Measurements from ENCODE around the gene C1orf115. TPM values are rescaled to one million over a fixed set of nuclear protein-coding genes. Genes with fewer than 3 reads are reported as not detected.

Gene C1orf115, protein sequence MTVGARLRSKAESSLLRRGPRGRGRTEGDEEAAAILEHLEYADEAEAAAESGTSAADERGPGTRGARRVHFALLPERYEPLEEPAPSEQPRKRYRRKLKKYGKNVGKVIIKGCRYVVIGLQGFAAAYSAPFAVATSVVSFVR
- 3.5 and 4.5 TPM in 2 replicates for total RNA-seq

DNA sequence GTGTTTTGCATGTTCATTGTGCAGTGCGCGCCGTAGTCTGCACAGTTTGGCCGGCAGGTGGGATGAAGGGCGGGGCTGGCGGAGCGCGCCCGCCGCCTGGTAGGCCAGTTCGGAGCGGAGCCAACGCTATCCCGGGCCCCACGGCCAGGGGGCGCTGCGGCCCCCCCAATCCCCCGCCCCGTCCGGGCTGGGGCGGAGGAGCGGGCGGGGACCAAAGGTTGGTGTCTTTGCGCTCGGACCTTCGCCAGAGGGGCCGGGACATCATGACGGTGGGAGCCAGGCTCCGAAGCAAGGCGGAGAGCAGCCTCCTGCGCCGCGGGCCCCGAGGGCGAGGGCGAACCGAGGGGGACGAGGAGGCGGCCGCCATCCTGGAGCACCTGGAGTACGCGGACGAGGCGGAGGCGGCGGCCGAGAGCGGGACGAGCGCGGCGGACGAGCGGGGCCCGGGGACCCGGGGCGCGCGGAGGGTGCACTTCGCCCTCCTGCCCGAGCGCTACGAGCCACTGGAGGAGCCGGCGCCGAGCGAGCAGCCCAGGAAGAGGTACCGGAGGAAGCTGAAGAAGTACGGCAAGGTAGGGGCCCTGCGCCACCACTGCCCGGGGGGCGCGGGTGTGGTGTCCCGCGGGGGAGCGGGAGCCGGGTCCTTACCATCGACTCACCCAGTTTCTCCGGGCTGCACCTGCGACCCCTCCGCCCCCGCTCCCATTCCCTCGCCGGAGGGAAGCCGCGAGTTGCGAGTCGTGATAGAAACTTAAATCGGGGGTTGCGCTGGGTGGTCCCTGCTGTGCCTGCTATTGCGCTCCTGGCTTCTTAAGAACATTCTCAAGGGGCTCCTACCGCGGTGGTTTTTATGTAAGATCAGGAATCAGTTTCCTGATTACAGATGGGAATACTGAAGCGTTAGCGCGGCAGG lies at the start of gene C1orf115:
C1orf115 (plus strand) TSS at position 224 of the 913 bp plus-strand sequence; CDS start at position 264, 40 bp downstream.
- TF ChIP-seq, protein P1, sequence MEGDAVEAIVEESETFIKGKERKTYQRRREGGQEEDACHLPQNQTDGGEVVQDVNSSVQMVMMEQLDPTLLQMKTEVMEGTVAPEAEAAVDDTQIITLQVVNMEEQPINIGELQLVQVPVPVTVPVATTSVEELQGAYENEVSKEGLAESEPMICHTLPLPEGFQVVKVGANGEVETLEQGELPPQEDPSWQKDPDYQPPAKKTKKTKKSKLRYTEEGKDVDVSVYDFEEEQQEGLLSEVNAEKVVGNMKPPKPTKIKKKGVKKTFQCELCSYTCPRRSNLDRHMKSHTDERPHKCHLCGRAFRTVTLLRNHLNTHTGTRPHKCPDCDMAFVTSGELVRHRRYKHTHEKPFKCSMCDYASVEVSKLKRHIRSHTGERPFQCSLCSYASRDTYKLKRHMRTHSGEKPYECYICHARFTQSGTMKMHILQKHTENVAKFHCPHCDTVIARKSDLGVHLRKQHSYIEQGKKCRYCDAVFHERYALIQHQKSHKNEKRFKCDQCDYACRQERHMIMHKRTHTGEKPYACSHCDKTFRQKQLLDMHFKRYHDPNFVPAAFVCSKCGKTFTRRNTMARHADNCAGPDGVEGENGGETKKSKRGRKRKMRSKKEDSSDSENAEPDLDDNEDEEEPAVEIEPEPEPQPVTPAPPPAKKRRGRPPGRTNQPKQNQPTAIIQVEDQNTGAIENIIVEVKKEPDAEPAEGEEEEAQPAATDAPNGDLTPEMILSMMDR (IDR thresholded peaks at IDR 0.05; ENCODE audit: insufficient read depth, low read depth, low read length), result peak; percentile 91
- peak; percentile 31 for DNase-seq (ENCODE audit: low read depth)
- H3K4me3 ChIP-seq (ENCODE audit: low read depth, low read length), result peak within 1 kb of the TSS; percentile 60

DNA sequence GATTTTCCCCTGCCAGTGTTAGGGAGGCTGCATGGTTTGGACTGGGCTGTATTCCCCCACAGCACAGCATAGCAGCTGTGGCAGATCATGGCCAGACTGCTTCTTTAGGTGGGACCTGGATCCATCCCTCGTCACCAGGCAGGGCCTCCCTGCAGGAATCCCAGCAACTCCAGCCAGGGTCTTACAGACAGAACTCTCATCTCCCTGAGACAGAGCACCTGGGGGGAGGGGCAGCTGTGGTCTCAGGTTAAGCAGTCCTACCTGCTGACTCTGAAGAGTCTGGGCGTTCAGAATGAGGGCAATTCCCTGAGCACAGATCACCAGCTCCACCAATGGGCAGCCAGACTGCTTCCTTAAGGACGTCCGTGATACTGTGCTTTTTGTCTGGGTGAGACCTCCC lies 47.9 kb upstream of the C1orf115 start:
- DNase-seq (ENCODE audit: low read depth), result no peak
- H3K4me3 ChIP-seq (ENCODE audit: low read depth, low read length), result no peak overlapping the region
- TF ChIP-seq, protein P1 (IDR thresholded peaks at IDR 0.05; ENCODE audit: insufficient read depth, low read depth, low read length), result no peak

DNA sequence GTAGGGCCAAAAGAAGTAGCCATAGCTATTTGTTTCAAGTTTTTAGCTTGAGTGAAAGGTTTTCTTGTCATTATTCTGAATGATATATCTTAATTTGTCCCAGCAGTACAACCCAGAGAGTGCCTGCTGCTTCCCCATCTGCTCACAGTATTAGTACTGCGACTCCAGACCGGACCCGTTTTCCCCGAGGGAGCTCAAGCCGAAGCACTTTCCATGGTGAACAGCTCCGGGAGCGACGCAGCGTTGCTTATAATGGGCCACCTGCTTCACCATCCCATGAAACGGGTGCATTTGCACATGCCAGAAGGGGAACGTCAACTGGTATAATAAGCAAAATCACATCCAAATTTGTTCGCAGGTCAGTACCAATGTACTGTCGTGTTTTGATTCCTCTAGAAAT lies 37.2 kb upstream of the C1orf115 start:
- DNase-seq (ENCODE audit: low read depth), result no peak
- TF ChIP-seq, protein P1 (IDR thresholded peaks at IDR 0.05; ENCODE audit: insufficient read depth, low read depth, low read length), result no peak
- no peak overlapping the region for H3K4me3 ChIP-seq (ENCODE audit: low read depth, low read length)

DNA sequence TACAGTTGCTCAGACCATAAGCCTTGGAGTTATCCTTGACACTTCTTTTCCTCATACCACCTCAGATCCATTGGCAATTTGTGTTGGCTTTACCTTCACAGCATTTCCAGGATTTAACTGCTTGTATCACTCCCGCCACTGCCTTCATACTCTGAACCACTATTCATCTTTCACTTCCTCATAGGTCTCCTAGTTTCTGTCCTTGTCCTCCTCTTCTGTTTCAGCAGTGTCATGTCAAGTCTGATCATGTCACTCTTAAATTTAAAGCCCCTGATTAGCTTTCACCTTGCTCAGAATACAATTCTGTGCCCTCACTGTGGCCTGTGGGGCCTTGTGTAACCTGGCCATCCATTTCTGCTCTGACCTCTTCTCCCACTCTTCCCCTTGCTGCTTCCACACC lies 34.7 kb upstream of the C1orf115 start:
- TF ChIP-seq, protein P1 (IDR thresholded peaks at IDR 0.05; ENCODE audit: insufficient read depth, low read depth, low read length), result no peak
- no peak for DNase-seq (ENCODE audit: low read depth)
- H3K4me3 ChIP-seq (ENCODE audit: low read depth, low read length), result no peak overlapping the region

DNA sequence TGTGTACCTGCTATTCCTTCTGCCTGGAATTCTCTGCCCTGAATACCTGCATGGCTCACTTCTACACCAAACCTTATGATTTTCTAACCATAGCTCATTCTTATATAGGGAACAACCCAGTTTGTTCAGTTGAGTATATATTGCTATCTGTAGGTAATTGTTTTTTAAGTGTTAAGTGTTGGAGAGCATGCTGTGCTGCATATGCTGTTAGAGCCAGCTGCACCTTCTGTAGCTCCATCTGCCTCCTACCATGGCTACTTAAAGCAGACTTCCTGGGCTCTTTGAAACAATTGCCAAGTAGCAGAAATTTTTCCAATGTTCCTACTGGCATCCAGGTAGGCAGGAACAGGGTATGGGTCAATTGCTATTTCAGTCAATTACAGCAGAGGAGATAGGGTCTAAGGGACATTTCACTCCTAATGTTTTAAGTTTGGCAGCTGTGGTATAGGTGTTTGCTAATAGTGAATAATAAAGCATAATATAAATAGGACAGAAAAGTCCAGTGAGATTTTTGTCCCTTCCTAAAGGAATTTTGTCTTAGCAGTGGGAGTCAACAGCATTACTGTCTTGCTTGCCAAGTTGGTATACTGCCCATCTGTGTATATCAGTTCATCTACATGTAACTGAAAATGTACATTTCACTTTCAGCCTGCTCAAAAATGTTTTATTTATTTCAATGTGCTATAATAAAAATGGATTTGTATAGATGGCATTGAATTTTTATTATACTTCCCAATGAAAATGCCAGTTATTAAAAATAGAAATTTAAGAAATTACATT lies 34.0 kb upstream of the C1orf115 start:
- DNase-seq (ENCODE audit: low read depth), result no peak
- H3K4me3 ChIP-seq (ENCODE audit: low read depth, low read length), result no peak overlapping the region
- TF ChIP-seq, protein P1 (IDR thresholded peaks at IDR 0.05; ENCODE audit: insufficient read depth, low read depth, low read length), result no peak

DNA sequence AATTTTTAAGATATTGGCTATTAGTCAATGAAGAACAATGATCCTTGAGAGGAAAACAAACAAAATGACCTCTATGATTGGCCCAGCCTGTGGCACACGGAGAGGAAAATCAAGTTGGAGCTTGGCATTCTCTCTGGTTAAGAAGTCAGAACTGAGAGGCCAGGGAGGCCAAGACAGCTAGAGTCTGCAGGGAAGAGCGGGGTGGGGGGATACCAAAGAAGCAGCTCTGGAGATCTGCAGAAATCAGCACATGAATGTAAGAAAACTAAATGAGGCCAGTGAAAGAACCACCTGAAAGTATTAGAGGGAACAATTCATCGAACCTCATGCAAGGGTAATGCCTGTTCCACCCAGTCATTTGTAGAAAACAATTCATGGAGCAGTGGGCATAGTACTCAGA lies 23.8 kb upstream of the C1orf115 start:
- TF ChIP-seq, protein P1 (IDR thresholded peaks at IDR 0.05; ENCODE audit: insufficient read depth, low read depth, low read length), result no peak
- H3K4me3 ChIP-seq (ENCODE audit: low read depth, low read length), result no peak overlapping the region
- no peak for DNase-seq (ENCODE audit: low read depth)

Measured in fibroblast of villous mesenchyme (primary cell).